ENCODE measurements around the gene KIAA1958.

GRCh38 chr9:112447283-112447761 lies 39.3 kb upstream of the KIAA1958 start:
- no peak for TF ChIP-seq RAD21 (IDR thresholded peaks at IDR 0.05)
- no peak for TF ChIP-seq CTCF (IDR thresholded peaks at IDR 0.05; ENCODE audit: low read depth, low read length, missing input control)
- no peak for TF ChIP-seq ZBTB33 (IDR thresholded peaks at IDR 0.05)
- no peak for TF ChIP-seq YY1 (IDR thresholded peaks at IDR 0.05)
- TF ChIP-seq MAX (IDR thresholded peaks at IDR 0.05) = no peak
- TF ChIP-seq ATF3 (IDR thresholded peaks at IDR 0.05) = no peak
- TF ChIP-seq TAF1 (conservative IDR thresholded peaks at IDR 0.05) = no peak

All from liver (tissue), 3 donors.